Colonic mucosa (tissue), 4 donors: ENCODE data around the gene BGN. TPM values are rescaled to one million over a fixed set of nuclear protein-coding genes. Genes with fewer than 3 reads are reported as not detected.

Experiments
- DNase-seq: peaks from one replicate; pipeline ENCODE4 v3.0.0-alpha.2; 2020
- H3K27ac ChIP-seq: fragments of 200-600 bp; one replicate; pipeline ENCODE4 v1.8.0; 2021
- H3K27me3 ChIP-seq: fragments of 200-600 bp; one replicate; pipeline ENCODE4 v1.8.0; 2021
- H3K36me3 ChIP-seq: fragments of 200-600 bp; one replicate; pipeline ENCODE4 v1.8.0; 2021
- H3K4me1 ChIP-seq: fragments of 200-600 bp; one replicate; pipeline ENCODE4 v1.8.0; 2021; ENCODE audit warnings: mild to moderate bottlenecking
- H3K4me3 ChIP-seq: fragments of 200-600 bp; one replicate; pipeline ENCODE4 v1.8.0; 2021
- H3K9ac ChIP-seq, 2 donors: one replicate each; pipeline ENCODE4 v1.7.0; 2013; ENCODE audit warnings: control low read depth in 2 of 2, low read depth in 2 of 2, low read length in 2 of 2
- H3K9me3 ChIP-seq: fragments of 200-600 bp; one replicate; pipeline ENCODE4 v1.8.0; 2021
- CTCF ChIP-seq: fragments of 200-600 bp; IDR thresholded peaks from one replicate; pipeline ENCODE4 v1.8.0; 2022; ENCODE audit warnings: antibody characterized with exemption, mild to moderate bottlenecking
- intact Hi-C: fragments of 100-400 bp; cut with DNase I; formaldehyde crosslinking; loops from one replicate; pipeline ENCODE4 v1.14.1; 2022
- total RNA-seq, 2 donors: library from RNA; stranded (reverse); fragmentation: NEBNext Ultra II Directional in 1 of 2; extraction: Animal tissue kit (Norgen Biotek cat#: 25700) in 1 of 2; gene quantifications; one replicate each; pipeline ENCODE4 v1.2.1, GENCODE V29; 2021
- donor health status: healthy.
- donor health status: DM: no; HTN: no; CAD: no.
- donor health status: DM: no; HTN: no; CAD: no.

BGN gene
- total RNA-seq, 2 donors from 2014 or later: 6.0 to 11.4 TPM

GRCh38 chrX:153557618-153558355, 63.0 kb downstream of the BGN start:
- intact Hi-C loops: no loop called here
- Histone ChIP-seq H3K4me1 (no peaks in the 10 kb centered on the region), H3K4me3 (no peak overlapping the region), H3K27me3 (no peaks in the 10 kb centered on the region), H3K27ac (no peak overlapping the region), H3K9ac (no peak overlapping the region), H3K9me3 (no peaks in the 10 kb centered on the region), H3K36me3 (no peaks in the 10 kb centered on the region)
- DNase-seq: no peak
- TF ChIP-seq CTCF: no peak

Other genes with a start within 250 kb of the BGN start
- not detected for gene PNMA6F, start 173.2 kb upstream of the BGN start, total RNA-seq
- 1 to 10 TPM; 5.4 to 5.8 TPM for gene ZNF275, start 160.8 kb upstream of the BGN start, total RNA-seq
- not detected for gene PNMA6E, start 93.6 kb upstream of the BGN start, total RNA-seq
- gene ZFP92, start 83.5 kb upstream of the BGN start, total RNA-seq: under 1 TPM; 0.10 to 0.29 TPM
- gene TREX2, start 48.9 kb upstream of the BGN start, total RNA-seq: 1 to 10 TPM in 1 of 2 donors, not detected in 1; 1.2 TPM
- gene HAUS7, start 24.4 kb upstream of the BGN start, total RNA-seq: 10 to 100 TPM; 18.9 to 47.8 TPM
- under 1 TPM in 1 of 2 donors, not detected in 1; 0.24 TPM for gene ATP2B3, start 22.7 kb downstream of the BGN start, total RNA-seq
- 10 to 100 TPM; 16.3 to 24.0 TPM for gene CCNQ, start 104.2 kb downstream of the BGN start, total RNA-seq
- gene DUSP9, start 152.2 kb downstream of the BGN start, total RNA-seq: under 1 TPM in 1 of 2 donors, not detected in 1; 0.49 TPM
- gene PNCK, start 178.8 kb downstream of the BGN start, total RNA-seq: 10 to 100 TPM in 1 of 2 donors, 1 to 10 TPM in 1; 1.9 to 11.1 TPM
- 100 to 1,000 TPM; 197 to 435 TPM for gene SLC6A8, start 192.9 kb downstream of the BGN start, total RNA-seq
- gene BCAP31, start 229.4 kb downstream of the BGN start, total RNA-seq: 100 to 1,000 TPM; 217 to 295 TPM
- 10 to 100 TPM; 12.7 to 16.8 TPM for gene ABCD1, start 229.9 kb downstream of the BGN start, total RNA-seq